HepG2 (cell line): ENCODE measurements around the gene SRSF3. TPM values are rescaled to one million over a fixed set of nuclear protein-coding genes. Genes with fewer than 3 reads are reported as not detected.
A peak's percentile ranks its signal among the peaks of the same experiment; 100 is the strongest.

Source experiments
- ARNTL ChIP-seq: sonication (generic); formaldehyde crosslinking; IDR thresholded peaks from 2 replicates; pipeline ENCODE4 v1.4.0; 2020; ENCODE audit warnings: mild to moderate bottlenecking, missing genetic modification reagents
- ATF1 ChIP-seq: IDR thresholded peaks from 2 replicates; pipeline ENCODE4 v1.6.1; 2016; ENCODE audit warnings: mild to moderate bottlenecking, control low read depth
- CREM ChIP-seq, 2 experiments: sonication (generic) in 1 of 2; formaldehyde crosslinking in 1 of 2; IDR thresholded peaks; 2 replicates each; pipeline versions ENCODE4 v1.4.0 to v1.6.1; 2016 to 2020; ENCODE audit warnings: antibody characterized with exemption in 1 of 2, mild to moderate bottlenecking in 1 of 2, missing genetic modification reagents in 1 of 2
- ELF1 ChIP-seq: sonication (generic); formaldehyde crosslinking; IDR thresholded peaks from 2 replicates; pipeline ENCODE4 v1.4.0; 2020; ENCODE audit warnings: missing genetic modification reagents
- ESRRA ChIP-seq: sonication (generic); formaldehyde crosslinking; IDR thresholded peaks from 2 replicates; pipeline ENCODE4 v1.5.1; 2020; ENCODE audit warnings: mild to moderate bottlenecking, low read depth, missing genetic modification reagents
- HIVEP1 ChIP-seq: sonication (generic); formaldehyde crosslinking; IDR thresholded peaks from 2 replicates; pipeline ENCODE4 v1.4.0; 2020; ENCODE audit warnings: mild to moderate bottlenecking, missing genetic modification reagents
- ISX ChIP-seq: sonication (generic); formaldehyde crosslinking; conservative IDR thresholded peaks from 2 replicates; pipeline ENCODE4 v1.5.0; 2020; ENCODE audit warnings: missing genetic modification reagents
- KLF12 ChIP-seq: sonication (generic); formaldehyde crosslinking; IDR thresholded peaks from 2 replicates; pipeline ENCODE4 v1.4.0; 2020; ENCODE audit warnings: missing genetic modification reagents, borderline replicate concordance
- LBX2 ChIP-seq: sonication (generic); formaldehyde crosslinking; IDR thresholded peaks from 2 replicates; pipeline ENCODE4 v1.5.0; 2020; ENCODE audit warnings: missing genetic modification reagents, mild to moderate bottlenecking, borderline replicate concordance
- MAF1 ChIP-seq: sonication (generic); formaldehyde crosslinking; IDR thresholded peaks from 2 replicates; pipeline ENCODE4 v1.5.0; 2020; ENCODE audit warnings: missing genetic modification reagents, borderline replicate concordance
- MIXL1 ChIP-seq: IDR thresholded peaks from 2 replicates; pipeline ENCODE4 v1.6.1; 2016
- MXD4 ChIP-seq: IDR thresholded peaks from 2 replicates; pipeline ENCODE4 v1.6.1; 2016; ENCODE audit warnings: mild to moderate bottlenecking, missing biosample characterization, missing genetic modification reagents
- NFYC ChIP-seq: IDR thresholded peaks from 2 replicates; pipeline ENCODE4 v1.6.1; 2016; ENCODE audit warnings: missing genetic modification reagents, missing compliant biosample characterization
- PBX2 ChIP-seq: IDR thresholded peaks from 2 replicates; pipeline ENCODE4 v1.6.1; 2016; ENCODE audit warnings: control low read depth
- PRMT3 ChIP-seq: sonication (generic); formaldehyde crosslinking; IDR thresholded peaks from 2 replicates; pipeline ENCODE4 v1.8.1; 2022; ENCODE audit warnings: low read depth, mild to moderate bottlenecking, moderate library complexity, missing genetic modification reagents, borderline replicate concordance
- TEF ChIP-seq: sonication (generic); formaldehyde crosslinking; IDR thresholded peaks from 2 replicates; pipeline ENCODE4 v1.5.0; 2020; ENCODE audit warnings: missing genetic modification reagents
- THYN1 ChIP-seq: sonication (generic); formaldehyde crosslinking; IDR thresholded peaks from 2 replicates; pipeline ENCODE4 v1.8.1; 2023; ENCODE audit warnings: low read depth, mild to moderate bottlenecking, moderate library complexity, missing genetic modification reagents, borderline replicate concordance
- ZNF101 ChIP-seq: sonication (generic); formaldehyde crosslinking; IDR thresholded peaks from 2 replicates; pipeline ENCODE4 v1.4.0; 2020; ENCODE audit warnings: mild to moderate bottlenecking, low read depth, missing genetic modification reagents, borderline replicate concordance
- ZNF207 ChIP-seq: fragments of 450-650 bp; IDR thresholded peaks from 2 replicates; pipeline ENCODE4 v1.6.1; 2016; ENCODE audit warnings: antibody characterized with exemption, borderline replicate concordance
- ZNF292 ChIP-seq: sonication (generic); formaldehyde crosslinking; IDR thresholded peaks from 2 replicates; pipeline ENCODE4 v1.8.1; 2022; ENCODE audit warnings: mild to moderate bottlenecking, low read depth, missing genetic modification reagents, borderline replicate concordance
- ZNF432 ChIP-seq: sonication (generic); formaldehyde crosslinking; IDR thresholded peaks from 2 replicates; pipeline ENCODE4 v1.5.0; 2020; ENCODE audit warnings: missing genetic modification reagents, mild to moderate bottlenecking, borderline replicate concordance
- ZNF530 ChIP-seq: sonication (generic); formaldehyde crosslinking; IDR thresholded peaks from 2 replicates; pipeline ENCODE4 v1.5.0; 2020; ENCODE audit warnings: low read depth, mild to moderate bottlenecking, missing genetic modification reagents
- ZNF549 ChIP-seq: sonication (generic); formaldehyde crosslinking; IDR thresholded peaks from 2 replicates; pipeline ENCODE4 v1.5.0; 2020; ENCODE audit warnings: missing genetic modification reagents
- ZNF557 ChIP-seq: sonication (generic); formaldehyde crosslinking; IDR thresholded peaks from 2 replicates; pipeline ENCODE4 v1.4.0; 2020; ENCODE audit warnings: missing genetic modification reagents
- polyA plus RNA-seq, 8 experiments: library from polyadenylated mRNA; depleted of rRNA in 3 of 8; stranded (reverse) in 7 of 8; unstranded in 1 of 8; fragments of >200 nt; fragmentation: Illumina TruSeq in 4 of 8; extraction: Trizol in 4 of 8; gene quantifications; 2 replicates each; pipeline versions ENCODE4 v1.2.1 to v1.2.3, GENCODE V29; 2011 to 2016; ENCODE audit warnings: low read depth in 4 of 8, missing spikeins in 1 of 8, mixed read lengths in 1 of 8; ENCODE audit not compliant: insufficient read depth in 1 of 8
- total RNA-seq, 5 experiments: library from RNA; depleted of rRNA; stranded (reverse); fragments of >200 nt; fragmentation: Illumina TruSeq; extraction: Trizol; gene quantifications; 2 replicates each; pipeline ENCODE4 v1.2.3, GENCODE V29; 2016; ENCODE audit warnings: low read depth in 1 of 5
- TF ChIP-seq, protein P1 (sequence below): sonication (generic); formaldehyde crosslinking; IDR thresholded peaks from 2 replicates; pipeline ENCODE4 v1.4.0; 2020; ENCODE audit warnings: missing genetic modification reagents, borderline replicate concordance

Gene SRSF3
- total and polyA plus RNA-seq, 2 of the 13 experiments (the other 11 are each of a cell fraction or from before 2014, with no cell fraction given), result 206 to 684 TPM

DNA sequence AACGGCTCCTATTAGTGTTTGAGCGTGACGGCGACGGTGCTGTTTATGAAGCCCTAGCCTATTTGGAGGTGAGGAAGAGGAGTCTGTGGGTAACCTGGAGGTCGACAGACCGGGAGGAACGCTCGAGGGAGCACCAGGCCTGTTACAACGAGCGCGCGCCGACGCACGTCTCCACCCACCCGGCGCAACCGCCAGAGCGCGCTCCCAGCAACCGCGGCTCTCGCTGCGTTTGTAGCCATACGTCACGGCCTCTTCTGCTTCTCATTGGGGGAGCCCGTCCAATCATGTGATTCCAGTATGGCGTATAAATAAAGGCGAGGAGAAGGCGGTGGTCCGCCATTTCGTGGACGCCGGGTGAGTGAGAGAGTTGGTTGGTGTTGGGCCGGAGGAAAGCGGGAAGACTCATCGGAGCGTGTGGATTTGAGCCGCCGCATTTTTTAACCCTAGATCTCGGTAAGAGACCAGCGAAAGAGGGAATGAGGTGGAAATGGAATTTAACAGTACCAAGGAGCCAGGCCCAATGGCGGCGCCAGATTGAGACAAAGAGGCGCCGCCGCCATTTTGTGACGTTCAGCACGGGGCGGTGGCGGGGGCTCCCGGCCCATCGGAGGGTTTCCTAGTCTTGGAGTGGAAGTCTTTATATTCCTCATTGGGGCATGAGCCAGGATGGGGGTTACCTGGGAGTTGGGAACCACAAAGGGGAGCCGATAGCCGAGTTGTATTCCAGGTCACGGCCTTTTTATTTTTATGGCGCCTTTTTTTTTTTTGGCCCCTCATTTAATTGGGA lies at the start of gene SRSF3 (continued):
- TF ChIP-seq, protein P1, sequence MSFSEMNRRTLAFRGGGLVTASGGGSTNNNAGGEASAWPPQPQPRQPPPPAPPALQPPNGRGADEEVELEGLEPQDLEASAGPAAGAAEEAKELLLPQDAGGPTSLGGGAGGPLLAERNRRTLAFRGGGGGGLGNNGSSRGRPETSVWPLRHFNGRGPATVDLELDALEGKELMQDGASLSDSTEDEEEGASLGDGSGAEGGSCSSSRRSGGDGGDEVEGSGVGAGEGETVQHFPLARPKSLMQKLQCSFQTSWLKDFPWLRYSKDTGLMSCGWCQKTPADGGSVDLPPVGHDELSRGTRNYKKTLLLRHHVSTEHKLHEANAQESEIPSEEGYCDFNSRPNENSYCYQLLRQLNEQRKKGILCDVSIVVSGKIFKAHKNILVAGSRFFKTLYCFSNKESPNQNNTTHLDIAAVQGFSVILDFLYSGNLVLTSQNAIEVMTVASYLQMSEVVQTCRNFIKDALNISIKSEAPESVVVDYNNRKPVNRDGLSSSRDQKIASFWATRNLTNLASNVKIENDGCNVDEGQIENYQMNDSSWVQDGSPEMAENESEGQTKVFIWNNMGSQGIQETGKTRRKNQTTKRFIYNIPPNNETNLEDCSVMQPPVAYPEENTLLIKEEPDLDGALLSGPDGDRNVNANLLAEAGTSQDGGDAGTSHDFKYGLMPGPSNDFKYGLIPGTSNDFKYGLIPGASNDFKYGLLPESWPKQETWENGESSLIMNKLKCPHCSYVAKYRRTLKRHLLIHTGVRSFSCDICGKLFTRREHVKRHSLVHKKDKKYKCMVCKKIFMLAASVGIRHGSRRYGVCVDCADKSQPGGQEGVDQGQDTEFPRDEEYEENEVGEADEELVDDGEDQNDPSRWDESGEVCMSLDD (CRISPR knock-in tag), result no peak
- peak; percentile 85 for TF ChIP-seq MXD4 (CRISPR knock-in tag)
- no peak for TF ChIP-seq ZNF432 (CRISPR knock-in tag)
- no peak for TF ChIP-seq ISX (CRISPR knock-in tag)
- no peak; the same call in 1 of the 2 replicates for TF ChIP-seq KLF12
- peak; percentile 54; the same call in 1 of the 2 replicates for TF ChIP-seq ELF1 (CRISPR knock-in tag)
- peak; percentile 74 for TF ChIP-seq ARNTL
- TF ChIP-seq HIVEP1 (CRISPR knock-in tag), result peak; percentile 84
- TF ChIP-seq ZNF557, result peak; percentile 91
- TF ChIP-seq MIXL1 (CRISPR knock-in tag), result peak; percentile 86
- TF ChIP-seq ZNF549 (CRISPR knock-in tag), result 0 out of 2 replicates have a peak, but pooled peaks have one; percentile 63
- TF ChIP-seq ZNF530 (CRISPR knock-in tag), result peak; percentile 86; the same call in 1 of the 2 replicates
- TF ChIP-seq ATF1 (CRISPR knock-in tag), result peak; percentile 96
- no peak for TF ChIP-seq ZNF101 (CRISPR knock-in tag)
- TF ChIP-seq TEF, result peak; percentile 70; the same call in 1 of the 2 replicates
- TF ChIP-seq CREM (IDR thresholded peaks at IDR 0.05), result peak; percentile 92
- 0 out of 2 replicates have a peak, but pooled peaks have one; percentile 45 for TF ChIP-seq CREM (CRISPR knock-in tag; IDR thresholded peaks at IDR 0.05)
- no peak; the same call in 1 of the 2 replicates for TF ChIP-seq MAF1 (CRISPR knock-in tag)
- TF ChIP-seq THYN1, result peak; percentile 78
- no peak for TF ChIP-seq ZNF207
- TF ChIP-seq ZNF292, result peak; percentile 52; the same call in 1 of the 2 replicates
- peak; percentile 22; the same call in 1 of the 2 replicates for TF ChIP-seq LBX2 (CRISPR knock-in tag)
- peak; percentile 91; the same call in 1 of the 2 replicates for TF ChIP-seq PRMT3 (CRISPR knock-in tag)
- no peak for TF ChIP-seq PBX2 (CRISPR knock-in tag)
- TF ChIP-seq ESRRA (CRISPR knock-in tag), result peak; percentile 53; the same call in 1 of the 2 replicates
- peak; percentile 91 for TF ChIP-seq NFYC (CRISPR knock-in tag)
